NOMO-1 treated with DMSO at 0.1 percent for 48 hours (cell line): ENCODE results near the gene CIB4.

ENCODE experiments used
- DNase-seq: peaks from one replicate; lab custom pipeline; 2025; ENCODE audit not compliant: unreplicated experiment; lab: John Stamatoyannopoulos, UW

The CIB4 gene

GRCh38 chr2:26532301-26533250, 108.6 kb downstream of the CIB4 start:
- no peak for DNase-seq
